ENCODE data around the gene SLC22A16.

SLC22A16 gene

GRCh38 chr6:110474500-110474899, 1.9 kb downstream of the SLC22A16 start:
- Histone ChIP-seq H2AFZ (ENCODE audit: low read depth, low read length) (no peak overlapping the region), H3K27ac (ENCODE audit: low read length) (no peak overlapping the region), H3K79me2 (ENCODE audit: low read length) (no peaks in the 10 kb centered on the region), H3K4me2 (ENCODE audit: low read length) (no peak overlapping the region), H3K36me3 (replicated peaks; ENCODE audit: low read depth, low read length) (no peaks in the 10 kb centered on the region), H3K4me1 (ENCODE audit: low read length) (no peaks in the 10 kb centered on the region), H3K9ac (ENCODE audit: low read length) (no peak overlapping the region), H4K20me1 (ENCODE audit: insufficient read depth, low read length) (no peaks in the 10 kb centered on the region), H3K9me3 (ENCODE audit: insufficient read depth, low read length) (no peaks in the 10 kb centered on the region), H3K4me3 (ENCODE audit: low read length) (no peak overlapping the region), H3K27me3 (ENCODE audit: low read depth, low read length) (no peaks in the 10 kb centered on the region)
- TF ChIP-seq CTCF (IDR thresholded peaks at IDR 0.05; ENCODE audit: low read depth, low read length) (no peak), EZH2phosphoT487 (IDR thresholded peaks at IDR 0.05; ENCODE audit: low read depth) (no peak)

GRCh38 chr6:110472739-110473138, 3.7 kb downstream of the SLC22A16 start:
- Histone ChIP-seq H2AFZ (ENCODE audit: low read depth, low read length) (no peak overlapping the region), H4K20me1 (ENCODE audit: insufficient read depth, low read length) (no peaks in the 10 kb centered on the region), H3K4me1 (ENCODE audit: low read length) (no peaks in the 10 kb centered on the region), H3K27ac (ENCODE audit: low read length) (no peak overlapping the region), H3K9me3 (ENCODE audit: insufficient read depth, low read length) (no peaks in the 10 kb centered on the region), H3K9ac (ENCODE audit: low read length) (no peak overlapping the region), H3K4me3 (ENCODE audit: low read length) (no peak overlapping the region), H3K27me3 (ENCODE audit: low read depth, low read length) (no peaks in the 10 kb centered on the region), H3K4me2 (ENCODE audit: low read length) (no peak overlapping the region), H3K36me3 (replicated peaks; ENCODE audit: low read depth, low read length) (no peaks in the 10 kb centered on the region), H3K79me2 (ENCODE audit: low read length) (no peaks in the 10 kb centered on the region)
- TF ChIP-seq CTCF (IDR thresholded peaks at IDR 0.05; ENCODE audit: low read depth, low read length) (no peak), EZH2phosphoT487 (IDR thresholded peaks at IDR 0.05; ENCODE audit: low read depth) (no peak)

GRCh38 chr6:110471726-110472365, 4.6 kb downstream of the SLC22A16 start:
- no peak for TF ChIP-seq CTCF (IDR thresholded peaks at IDR 0.05; ENCODE audit: low read depth, low read length)
- no peak for TF ChIP-seq EZH2phosphoT487 (IDR thresholded peaks at IDR 0.05; ENCODE audit: low read depth)
- Histone ChIP-seq H3K4me2 (ENCODE audit: low read length) (no peak overlapping the region), H3K27ac (ENCODE audit: low read length) (no peak overlapping the region), H4K20me1 (ENCODE audit: insufficient read depth, low read length) (no peaks in the 10 kb centered on the region), H2AFZ (ENCODE audit: low read depth, low read length) (no peak overlapping the region), H3K4me1 (ENCODE audit: low read length) (no peaks in the 10 kb centered on the region), H3K9me3 (ENCODE audit: insufficient read depth, low read length) (no peaks in the 10 kb centered on the region), H3K27me3 (ENCODE audit: low read depth, low read length) (no peaks in the 10 kb centered on the region), H3K36me3 (replicated peaks; ENCODE audit: low read depth, low read length) (no peaks in the 10 kb centered on the region), H3K4me3 (ENCODE audit: low read length) (no peak overlapping the region), H3K79me2 (ENCODE audit: low read length) (no peaks in the 10 kb centered on the region), H3K9ac (ENCODE audit: low read length) (no peak overlapping the region)

GRCh38 chr6:110468731-110469130, 7.7 kb downstream of the SLC22A16 start:
- no peaks in the 10 kb centered on the region for H3K9me3 ChIP-seq (ENCODE audit: insufficient read depth, low read length)
- H3K4me1 ChIP-seq (ENCODE audit: low read length) = no peaks in the 10 kb centered on the region
- H3K4me3 ChIP-seq (ENCODE audit: low read length) = no peak overlapping the region
- no peaks in the 10 kb centered on the region for H3K36me3 ChIP-seq (replicated peaks; ENCODE audit: low read depth, low read length)
- H3K9ac ChIP-seq (ENCODE audit: low read length) = no peak overlapping the region
- H3K4me2 ChIP-seq (ENCODE audit: low read length) = no peak overlapping the region
- H3K27me3 ChIP-seq (ENCODE audit: low read depth, low read length) = no peaks in the 10 kb centered on the region
- no peaks in the 10 kb centered on the region for H3K79me2 ChIP-seq (ENCODE audit: low read length)
- H2AFZ ChIP-seq (ENCODE audit: low read depth, low read length) = no peak overlapping the region
- no peak overlapping the region for H3K27ac ChIP-seq (ENCODE audit: low read length)
- TF ChIP-seq EZH2phosphoT487 (IDR thresholded peaks at IDR 0.05; ENCODE audit: low read depth) (no peak), CTCF (IDR thresholded peaks at IDR 0.05; ENCODE audit: low read depth, low read length) (no peak)
- H4K20me1 ChIP-seq (ENCODE audit: insufficient read depth, low read length) = no peaks in the 10 kb centered on the region

Measured in OCI-LY3 (cell line).